Embryonic facial prominence (tissue), 1 donor: ENCODE results near the gene HELZ.
A peak's percentile ranks its signal among the peaks of the same experiment; 100 is the strongest.
"Not testable (repeated sequence)": the region's sequence is repeated elsewhere in the genome, so short reads cannot be mapped to it uniquely, and the experiment has no call there.

Source experiments
- DNase-seq: peaks from one replicate; pipeline ENCODE4 v3.0.0-alpha.2; 2016; ENCODE audit errors: extremely low spot score

The HELZ gene

GRCh38 chr17:67245073-67245693 is at the start of gene HELZ:
Gene HELZ (minus strand): TSS chr17:67245196. CDS start chr17:67218804, 26,392 bp downstream.
- DNase-seq: peak; percentile 77

- DNase-seq: no peak
These were observed 48.5 kb upstream of the HELZ start for GRCh38 chr17:67293251-67294203.

- peak; percentile 20 for DNase-seq
These were observed 45.8 kb upstream of the HELZ start for GRCh38 chr17:67290711-67291291.

- no peak for DNase-seq
These were observed 45.2 kb upstream of the HELZ start for GRCh38 chr17:67290244-67290643.

GRCh38 chr17:67289181-67289876 is 44.3 kb upstream of the HELZ start:
- DNase-seq: peak; percentile 18

GRCh38 chr17:67286826-67287225 is 41.8 kb upstream of the HELZ start:
- not testable (repeated sequence) for DNase-seq

GRCh38 chr17:67285360-67285759 is 40.4 kb upstream of the HELZ start:
- DNase-seq: no peak

GRCh38 chr17:67283731-67284516 is 38.9 kb upstream of the HELZ start:
- no peak for DNase-seq

- DNase-seq: no peak
These were observed 36.7 kb upstream of the HELZ start for GRCh38 chr17:67281743-67282142.

GRCh38 chr17:67281053-67281452 is 36.1 kb upstream of the HELZ start:
- DNase-seq: no peak

GRCh38 chr17:67280279-67280678 is 35.3 kb upstream of the HELZ start:
- DNase-seq: no peak

GRCh38 chr17:67279115-67279514 is 34.1 kb upstream of the HELZ start:
- no peak for DNase-seq

GRCh38 chr17:67278363-67278762 is 33.4 kb upstream of the HELZ start:
- no peak for DNase-seq

- no peak for DNase-seq
These were observed 31.1 kb upstream of the HELZ start for GRCh38 chr17:67276075-67276474.

GRCh38 chr17:67274466-67274865 is 29.5 kb upstream of the HELZ start:
- DNase-seq: no peak

- DNase-seq: no peak
These were observed 28.9 kb upstream of the HELZ start for GRCh38 chr17:67273900-67274299.

GRCh38 chr17:67272312-67273047 is 27.5 kb upstream of the HELZ start:
- DNase-seq: no peak

GRCh38 chr17:67271187-67271586 is 26.2 kb upstream of the HELZ start:
- DNase-seq: not testable (repeated sequence)

- no peak for DNase-seq
These were observed 25.4 kb upstream of the HELZ start for GRCh38 chr17:67270416-67270815.

GRCh38 chr17:67266496-67266895 is 21.5 kb upstream of the HELZ start:
- DNase-seq: no peak
